GM18861 (cell line): ENCODE results near the gene TMEM60.
"Not testable (repeated sequence)": the region's sequence is repeated elsewhere in the genome, so short reads cannot be mapped to it uniquely, and the experiment has no call there.

Source experiments
- ATAC-seq: cut with Tn5 transposase; IDR thresholded peaks from one replicate; pipeline ENCODE4 v1.9.1; 2021; ENCODE audit not compliant: unreplicated experiment

TMEM60 gene

DNA sequence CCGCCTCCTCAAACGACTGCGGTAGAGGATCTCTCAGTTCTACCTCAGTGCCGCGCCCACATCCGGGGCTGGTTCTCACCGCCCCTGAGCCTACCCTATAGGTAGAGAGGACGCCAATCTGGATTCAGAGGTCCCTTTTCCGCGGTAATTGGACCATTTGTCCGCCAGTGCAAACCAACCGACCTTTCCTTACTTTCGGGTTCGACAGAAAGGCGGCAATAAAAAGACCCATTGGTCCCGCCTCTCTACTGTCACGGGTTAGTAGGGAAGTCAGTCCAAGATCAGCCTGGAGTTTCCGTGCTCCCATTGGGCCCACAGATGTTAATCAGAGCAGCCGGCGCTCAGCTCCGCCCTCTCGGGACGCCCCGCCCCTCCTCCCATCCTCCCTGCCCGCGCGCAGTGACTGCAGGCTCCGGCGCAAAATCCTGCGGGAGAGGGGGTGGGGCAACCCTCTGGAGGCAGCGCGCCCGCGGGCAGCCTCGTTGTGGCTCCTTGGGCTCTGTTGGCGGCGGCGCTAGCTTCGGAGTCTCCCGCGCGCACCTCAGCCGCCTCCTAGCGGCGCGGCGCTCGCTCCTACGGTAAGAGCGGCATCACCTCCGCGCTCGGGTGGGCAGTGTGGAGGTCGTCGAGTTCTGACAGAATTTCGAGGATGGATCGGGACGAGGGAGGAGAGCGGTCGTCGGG lies at the start of gene TMEM60, which contains the start of gene PHTF2:
Gene TMEM60, minus strand, starts transcription at position 41 of the 684 bp plus-strand sequence. CDS start 4,061 bp downstream, outside the sequence.
Gene PHTF2, plus strand, starts transcription at position 380 of the 684 bp plus-strand sequence.
- ATAC-seq, result peak; percentile 83

DNA sequence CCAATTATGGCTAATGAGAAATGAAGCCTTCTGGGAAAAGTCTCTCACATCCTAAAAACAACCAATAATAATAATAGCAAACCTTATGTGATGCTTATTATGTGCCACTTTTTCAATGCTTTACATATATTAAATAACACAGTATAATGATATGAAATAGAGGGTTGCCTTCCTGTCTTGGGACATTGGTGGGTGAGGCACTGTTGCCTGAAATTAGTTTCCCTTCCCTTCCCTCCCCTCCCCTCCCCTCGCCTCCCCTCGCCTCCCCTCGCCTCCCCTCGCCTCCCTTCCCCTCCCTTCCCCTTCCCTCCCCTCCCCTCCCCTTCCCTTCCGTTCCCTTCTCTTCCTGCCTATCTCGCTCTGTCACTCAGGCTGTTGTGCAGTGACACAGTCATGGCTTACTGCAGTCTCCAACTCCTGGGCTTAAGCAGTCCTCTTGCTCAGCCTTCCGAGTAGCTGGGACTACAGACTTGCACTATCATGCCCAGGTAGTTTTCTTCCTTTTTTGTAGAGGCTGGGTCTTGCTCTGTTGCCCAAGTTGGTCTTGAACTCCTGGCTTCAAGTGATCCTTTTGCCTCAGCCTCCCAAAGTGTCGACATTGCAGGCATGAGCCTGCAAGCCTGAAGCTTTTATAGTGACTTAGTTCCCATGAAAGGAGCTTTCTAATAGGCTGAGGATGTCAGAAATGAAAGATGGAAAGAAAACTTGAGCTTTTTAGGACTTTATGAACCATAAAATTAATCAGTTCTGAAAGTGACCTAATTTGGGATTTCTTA lies 48.3 kb upstream of the TMEM60 start:
- ATAC-seq, result no peak

DNA sequence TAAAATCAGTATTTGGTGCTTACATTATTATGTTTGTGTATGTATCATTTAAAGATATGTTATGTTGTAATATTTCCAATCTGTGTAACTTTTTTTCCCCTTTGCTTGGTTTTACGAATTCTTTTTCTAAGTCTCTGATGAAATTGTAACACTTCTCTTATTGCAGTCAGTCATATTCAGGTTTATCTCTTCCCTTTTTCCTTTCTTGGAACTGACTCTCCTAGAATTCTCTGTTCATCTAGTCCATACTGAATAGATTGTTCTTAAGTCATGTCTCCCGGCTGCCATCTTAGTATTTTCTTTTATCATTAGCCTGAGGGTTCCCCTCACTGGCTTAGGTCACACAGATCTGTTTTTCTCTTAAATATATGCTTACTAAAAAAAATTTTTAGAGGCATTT lies 45.0 kb upstream of the TMEM60 start:
- no peak for ATAC-seq

- no peak for ATAC-seq
Observed at GRCh38 chr7:77839919-77840318, 41.7 kb upstream of the TMEM60 start.

- no peak for ATAC-seq
Observed at GRCh38 chr7:77838929-77839491, 40.8 kb upstream of the TMEM60 start.

DNA sequence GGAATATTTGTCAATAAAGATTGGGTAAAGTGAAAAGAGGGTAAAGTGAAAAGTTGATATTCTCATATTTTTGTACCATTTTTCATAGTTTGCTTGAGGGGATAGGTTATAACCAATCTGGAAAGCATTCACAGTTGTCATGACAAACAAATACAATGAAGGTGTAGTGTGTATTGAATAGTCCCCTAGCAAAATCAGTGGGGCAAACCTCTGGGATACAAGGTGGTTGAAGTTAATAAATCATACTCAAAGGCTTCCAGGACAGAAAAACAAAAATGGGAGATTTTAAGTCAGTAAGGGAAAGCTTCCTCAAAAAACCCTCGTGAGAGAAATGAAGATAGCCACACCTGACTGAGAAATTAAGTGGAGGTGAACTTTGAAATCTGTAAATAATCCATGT lies 39.7 kb upstream of the TMEM60 start:
- ATAC-seq, result no peak

DNA sequence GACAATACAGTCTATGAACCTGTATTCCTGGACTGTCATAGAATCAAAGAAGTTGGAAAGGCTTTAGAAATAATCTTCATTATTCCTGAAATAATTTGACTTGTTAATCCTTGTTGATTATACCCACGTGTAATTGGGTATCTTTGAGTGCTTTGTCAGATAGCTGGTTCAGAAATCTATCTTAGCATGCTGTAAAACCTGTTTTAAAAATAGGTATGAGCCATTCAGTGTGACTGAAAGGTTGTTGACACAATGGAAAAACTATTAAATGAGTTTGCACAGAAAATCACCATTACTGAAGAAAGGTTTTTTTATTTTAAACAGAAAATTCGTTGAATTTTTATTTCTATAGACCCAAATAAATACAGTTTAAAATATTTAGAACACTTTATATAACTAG lies 39.0 kb upstream of the TMEM60 start:
- no peak for ATAC-seq

DNA sequence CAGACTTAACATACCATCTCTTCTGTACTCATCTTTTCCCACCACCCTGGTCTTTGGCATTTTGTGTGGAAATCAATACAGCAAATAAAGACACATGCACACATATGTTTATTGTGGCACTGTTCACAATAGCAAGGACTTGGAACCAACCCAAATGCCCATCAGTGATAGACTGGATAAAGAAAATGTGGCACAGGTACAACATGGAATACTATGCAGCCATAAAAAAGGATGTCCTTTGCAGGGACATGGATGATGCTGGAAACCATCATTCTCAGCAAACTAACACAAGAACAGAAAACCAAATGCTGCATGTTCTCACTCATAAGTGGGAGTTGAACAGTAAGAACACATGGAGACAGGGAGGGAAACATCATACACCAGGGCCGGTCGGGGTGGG lies 38.2 kb upstream of the TMEM60 start:
- not testable (repeated sequence) for ATAC-seq

DNA sequence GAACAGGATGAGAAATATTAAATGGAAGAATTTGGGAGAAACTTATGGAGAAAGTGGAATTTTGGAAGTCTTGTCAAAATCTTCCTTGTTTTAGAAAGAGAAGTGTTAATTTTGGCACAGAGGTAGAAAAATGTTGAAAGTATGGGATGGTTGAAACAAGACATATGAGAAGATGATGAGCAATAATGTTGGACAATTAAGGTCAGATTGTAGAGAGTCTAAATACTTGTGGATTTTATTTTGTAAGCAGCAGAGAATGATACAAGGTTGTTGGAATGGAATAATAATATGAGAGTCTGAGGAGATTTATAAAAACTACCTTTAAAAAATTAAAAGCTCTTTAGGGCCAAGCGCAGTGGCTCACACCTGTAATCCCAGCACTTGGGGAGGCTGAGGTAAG lies 34.9 kb upstream of the TMEM60 start:
- no peak for ATAC-seq

- no peak for ATAC-seq
Observed at GRCh38 chr7:77831953-77832352, 33.7 kb upstream of the TMEM60 start.

DNA sequence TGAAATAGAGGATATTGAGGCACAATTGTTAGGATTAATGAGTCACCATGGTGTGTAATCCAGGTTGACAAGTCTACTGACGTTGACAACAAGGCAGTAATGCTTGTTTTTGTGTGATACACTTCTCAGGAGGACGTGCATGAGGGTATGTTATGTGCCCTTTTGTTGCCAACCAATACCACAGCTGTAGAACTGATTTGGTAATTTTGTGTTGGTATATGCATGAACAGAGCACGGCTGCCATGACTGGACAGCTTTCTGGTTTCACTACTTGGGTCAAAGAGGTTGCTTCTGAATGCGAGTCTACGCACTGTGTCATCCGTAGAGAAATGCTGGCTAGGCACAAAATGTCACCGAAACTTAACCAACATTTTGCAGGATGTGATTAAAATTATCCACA lies 33.2 kb upstream of the TMEM60 start:
- no peak for ATAC-seq

- no peak for ATAC-seq
Observed at GRCh38 chr7:77830649-77831355, 32.6 kb upstream of the TMEM60 start.

- ATAC-seq, result no peak
Observed at GRCh38 chr7:77827999-77828398, 29.8 kb upstream of the TMEM60 start.

DNA sequence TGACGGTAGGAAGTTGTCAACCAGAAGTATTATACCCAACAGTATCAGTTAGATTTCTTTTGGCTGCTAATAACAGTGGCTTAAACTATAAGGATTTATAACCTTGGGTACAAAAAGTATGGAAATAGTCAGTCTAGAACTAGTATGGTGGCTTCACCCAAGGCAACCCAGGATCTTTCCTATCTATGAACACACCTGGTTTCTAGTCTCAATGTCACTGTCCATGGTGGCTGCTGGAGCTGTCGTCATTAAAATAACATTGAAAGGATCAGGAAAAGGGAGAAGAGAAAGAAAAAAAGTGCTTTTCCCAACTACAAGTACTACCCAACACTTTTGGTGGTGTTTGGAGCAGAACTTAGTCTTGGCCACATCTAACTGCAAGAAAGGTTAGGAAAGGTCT lies 28.1 kb upstream of the TMEM60 start:
- no peak for ATAC-seq

GRCh38 chr7:77825131-77825530 lies 26.9 kb upstream of the TMEM60 start:
- no peak for ATAC-seq

DNA sequence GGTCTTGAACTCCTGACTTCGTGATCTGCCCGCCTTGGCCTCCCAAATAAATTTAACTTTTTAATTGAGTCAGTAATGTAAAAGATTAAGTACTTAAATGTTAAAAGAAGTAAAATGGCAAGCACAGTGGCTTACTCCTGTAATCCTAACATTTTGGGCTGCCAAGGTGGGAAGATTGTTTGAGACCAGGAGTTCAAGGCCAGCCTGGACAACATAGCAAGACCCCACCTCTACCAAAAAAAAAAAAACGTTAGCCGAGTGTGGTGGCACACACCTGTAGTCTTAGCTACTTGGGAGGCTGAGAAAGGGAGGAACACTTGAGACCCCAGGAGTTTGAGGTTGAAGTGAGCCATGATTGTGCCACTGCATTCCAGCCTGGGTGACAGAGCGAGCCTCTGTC lies 26.4 kb upstream of the TMEM60 start:
- ATAC-seq, result no peak

- peak; percentile 11 for ATAC-seq
Observed at GRCh38 chr7:77823787-77824186, 25.6 kb upstream of the TMEM60 start.

DNA sequence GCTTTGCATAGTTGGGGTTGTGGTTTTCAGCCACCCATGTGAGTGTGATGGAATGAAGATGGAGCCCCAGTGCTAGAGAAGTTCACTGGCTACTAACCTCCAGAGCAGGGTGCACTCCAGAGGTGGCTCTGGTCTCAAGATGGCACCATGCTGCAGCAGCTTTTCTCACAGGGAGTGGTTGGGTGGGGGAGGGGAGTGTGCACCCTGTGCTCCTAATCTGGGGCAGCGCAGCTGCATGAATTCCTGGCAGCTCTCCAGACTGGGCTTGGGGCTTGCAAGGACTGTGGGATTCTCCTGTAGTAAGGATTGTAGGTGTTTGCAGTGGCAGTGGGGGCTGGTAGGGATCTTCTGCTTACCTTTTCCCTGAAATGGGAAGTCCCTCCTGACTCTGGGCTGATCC lies 24.0 kb upstream of the TMEM60 start:
- no peak for ATAC-seq

GRCh38 chr7:77820967-77821366 lies 22.7 kb upstream of the TMEM60 start:
- ATAC-seq, result no peak

GRCh38 chr7:77819021-77819420 lies 20.8 kb upstream of the TMEM60 start:
- no peak for ATAC-seq

DNA sequence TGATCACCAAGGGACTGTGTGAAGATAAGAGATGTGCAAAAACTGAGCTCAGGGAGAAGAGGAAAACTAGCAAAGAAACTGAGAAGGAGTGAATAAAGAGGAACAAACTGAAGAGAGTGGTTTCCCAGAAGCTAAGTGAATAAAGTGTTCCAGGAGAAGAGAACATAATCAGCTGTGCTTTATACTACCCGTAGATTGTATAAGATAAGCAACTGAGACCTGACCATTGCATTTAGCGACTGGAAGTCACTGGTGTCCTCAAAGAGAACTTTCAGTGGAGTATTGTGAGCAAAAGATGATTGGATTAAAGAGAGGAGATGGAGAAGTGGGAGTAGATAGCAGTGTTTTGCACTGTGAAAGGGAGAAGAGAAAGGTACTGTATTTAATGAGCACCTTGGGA lies 14.9 kb upstream of the TMEM60 start:
- ATAC-seq, result no peak

DNA sequence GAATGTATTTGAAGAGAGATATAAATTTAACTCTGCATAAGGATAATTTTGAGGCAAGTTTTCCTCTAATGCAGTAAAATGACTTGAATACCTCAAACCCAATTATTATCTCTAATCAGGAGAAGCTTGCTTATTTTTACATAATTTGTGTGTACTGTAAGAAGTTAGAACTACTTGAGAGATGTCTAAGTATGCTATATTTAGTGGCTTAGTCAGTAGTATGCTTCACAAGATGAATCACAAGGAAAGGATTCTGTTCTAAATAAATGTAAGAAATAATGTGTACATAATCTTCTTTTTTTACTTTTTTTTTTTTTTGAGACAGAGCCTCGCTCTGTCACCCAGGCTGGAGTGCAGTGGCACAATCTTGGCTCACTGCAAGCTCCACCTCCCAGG lies 14.1 kb upstream of the TMEM60 start:
- no peak for ATAC-seq
